Natural killer cell (primary cell): ENCODE measurements around the gene SACM1L. TPM values are rescaled to one million over a fixed set of nuclear protein-coding genes. Genes with fewer than 3 reads are reported as not detected.

Experiments used
- ATAC-seq, 3 donors: fragments of 150-1000 bp in 2 of 3; fragments of 200-7000 bp in 1 of 3; cut with Tn5 transposase; 1 replicate in 1 of 3; 2 replicates in 2 of 3; pipeline ENCODE4 v1.10.0; 2021; ENCODE audit warnings: mild to moderate bottlenecking in 2 of 3, moderate library complexity in 2 of 3
- DNase-seq, 2 donors: peaks; one replicate each; pipeline versions ENCODE4 v3.0.0 to v3.0.0-alpha.2; 2013 to 2021; ENCODE audit warnings: mixed read lengths in 1 of 2
- H3K27ac ChIP-seq: one replicate; pipeline ENCODE4 v1.5.1; 2013; ENCODE audit warnings: mild to moderate bottlenecking, low read length
- H3K27me3 ChIP-seq: one replicate; pipeline ENCODE4 v1.6.1; 2013; ENCODE audit warnings: low read length; ENCODE audit not compliant: control insufficient read depth, insufficient read depth
- H3K36me3 ChIP-seq: one replicate; pipeline ENCODE4 v1.6.1; 2013; ENCODE audit warnings: low read length; ENCODE audit not compliant: control insufficient read depth, insufficient read depth
- H3K4me1 ChIP-seq: one replicate; pipeline ENCODE4 v1.6.1; 2013; ENCODE audit warnings: low read length; ENCODE audit not compliant: control insufficient read depth, insufficient read depth
- H3K4me3 ChIP-seq: one replicate; pipeline ENCODE4 v1.5.1; 2013; ENCODE audit warnings: low read length
- H3K9me3 ChIP-seq: one replicate; pipeline ENCODE4 v1.6.1; 2013; ENCODE audit warnings: low read length; ENCODE audit not compliant: control insufficient read depth, insufficient read depth
- H3K27ac Mint-ChIP-seq, 2 donors: one replicate each; pipeline ENCODE4 v1.8.0; 2022; ENCODE audit warnings: mild to moderate bottlenecking in 2 of 2, mixed read lengths in 2 of 2, moderate library complexity in 1 of 2
- H3K27me3 Mint-ChIP-seq, 2 donors: one replicate each; pipeline ENCODE4 v1.8.0; 2022; ENCODE audit warnings: low read depth in 2 of 2, mixed read lengths in 2 of 2
- H3K36me3 Mint-ChIP-seq: one replicate; pipeline ENCODE4 v1.8.0; 2022; ENCODE audit warnings: mixed read lengths
- H3K4me1 Mint-ChIP-seq, 2 donors: one replicate each; pipeline ENCODE4 v1.8.0; 2022; ENCODE audit warnings: mixed read lengths in 2 of 2
- H3K4me3 Mint-ChIP-seq: one replicate; pipeline ENCODE4 v1.8.0; 2022; ENCODE audit warnings: mild to moderate bottlenecking, moderate library complexity, mixed read lengths
- H3K9me3 Mint-ChIP-seq, 2 donors: one replicate each; pipeline ENCODE4 v1.8.0; 2022; ENCODE audit warnings: mixed read lengths in 2 of 2
- CTCF ChIP-seq: fragments of 200-600 bp; IDR thresholded peaks from one replicate; pipeline ENCODE4 v1.8.0; 2022; ENCODE audit warnings: antibody characterized with exemption
- WGBS: methylation state at CpG from one replicate; pipeline ENCODE4 v1.1.7; 2013; ENCODE audit warnings: missing lambda C conversion rate; ENCODE audit not compliant: insufficient coverage; 5-methylcytosine and 5-hydroxymethylcytosine counted together
- intact Hi-C: fragments of 100-400 bp; cut with micrococcal nuclease; formaldehyde crosslinking; loops from one replicate; pipeline ENCODE4 v1.14.2; 2022
- total RNA-seq, 4 donors: library from RNA; stranded (reverse); fragments of 120-200 nt in 1 of 4; gene quantifications; one replicate each; pipeline versions ENCODE4 v1.2.3 to v1.2.4, GENCODE V29; 2013 to 2022

SACM1L gene
- total RNA-seq, 3 donors from 2014 or later (not counting 1 experiment from before 2014, with no cell fraction given): 93.2 to 110 (median 93.9) TPM

- H3K36me3 ChIP-seq: peaks cover 28% of the 10 kb centered on the region
- Mint-ChIP-seq H3K27me3 (no peaks in the 10 kb centered on the region), H3K27ac (peak overlapping the region; percentile 72 to 79), H3K4me3 (no peak overlapping the region), H3K36me3 (peaks cover 11% of the 10 kb centered on the region), H3K4me1 (peaks cover 49 to 57% of the 10 kb centered on the region in 2 donors), H3K9me3 (no peaks in the 10 kb centered on the region)
- DNase-seq: no peak
- no peaks in the 10 kb centered on the region for H3K9me3 ChIP-seq
- no peak for ATAC-seq
- H3K27me3 ChIP-seq: no peaks in the 10 kb centered on the region
- no peak overlapping the region for H3K4me3 ChIP-seq
- WGBS: 67% methylated on average over 7 of the region's 9 CpGs
- H3K4me1 ChIP-seq: peaks cover 17% of the 10 kb centered on the region
- no peak overlapping the region for H3K27ac ChIP-seq
- intact Hi-C loops: no loop called here
- TF ChIP-seq CTCF: no peak
These were observed 12.1 kb downstream of the SACM1L start for GRCh38 chr3:45701172-45701867.

- Histone ChIP-seq H3K9me3 (no peaks in the 10 kb centered on the region), H3K27me3 (no peaks in the 10 kb centered on the region), H3K27ac (no peak overlapping the region), H3K36me3 (peaks cover 52% of the 10 kb centered on the region), H3K4me1 (peaks cover 8% of the 10 kb centered on the region), H3K4me3 (no peak overlapping the region)
- Mint-ChIP-seq H3K27ac (peak overlapping the region; percentile 32 to 62), H3K4me3 (no peak overlapping the region), H3K4me1 (peaks cover 40 to 42% of the 10 kb centered on the region in 2 donors), H3K36me3 (peaks cover 18% of the 10 kb centered on the region), H3K27me3 (no peaks in the 10 kb centered on the region), H3K9me3 (no peaks in the 10 kb centered on the region)
- no peak for TF ChIP-seq CTCF
- intact Hi-C loops: no loop called here
- DNase-seq (no peak), ATAC-seq (no peak)
- WGBS: 96% methylated on average over 3 of the region's 4 CpGs
These were observed 15.2 kb downstream of the SACM1L start for GRCh38 chr3:45704301-45704943.

- WGBS: 72% methylated on average over 2 of the region's 2 CpGs
- no peak overlapping the region for H3K4me3 Mint-ChIP-seq
- no peaks in the 10 kb centered on the region for H3K27me3 Mint-ChIP-seq
- TF ChIP-seq CTCF: no peak
- H3K27ac Mint-ChIP-seq: peak overlapping the region; percentile 53 to 54
- H3K9me3 ChIP-seq: no peaks in the 10 kb centered on the region
- intact Hi-C loops: no loop called here
- ATAC-seq (no peak), DNase-seq (no peak)
- no peaks in the 10 kb centered on the region for H3K27me3 ChIP-seq
- no peak overlapping the region for H3K4me3 ChIP-seq
- H3K4me1 Mint-ChIP-seq: peaks cover 32 to 35% of the 10 kb centered on the region in 2 donors
- no peak overlapping the region for H3K27ac ChIP-seq
- no peaks in the 10 kb centered on the region for H3K4me1 ChIP-seq
- peaks cover 67% of the 10 kb centered on the region for H3K36me3 ChIP-seq
- peaks cover 18% of the 10 kb centered on the region for H3K36me3 Mint-ChIP-seq
- H3K9me3 Mint-ChIP-seq: no peaks in the 10 kb centered on the region
These were observed 16.9 kb downstream of the SACM1L start for GRCh38 chr3:45705839-45706808.
